HepG2 (cell line): ENCODE results near the gene ISG20. TPM values are rescaled to one million over a fixed set of nuclear protein-coding genes. Genes with fewer than 3 reads are reported as not detected.

Experiments
- ATAC-seq: fragments of 200-7000 bp; cut with Tn5 transposase; 3 replicates; pipeline ENCODE4 v1.9.1; 2020; ENCODE audit warnings: mild to moderate bottlenecking, moderate library complexity
- BruUV-seq: library from RNA; stranded (reverse); fragments of 400-500 nt; replicated peaks from 2 replicates; lab custom pipeline; 2021; lab: Mats Ljungman, UMichigan
- CTCF ChIA-PET: fragments of 300-600 bp; formaldehyde crosslinking; extraction: SDS; loops from one replicate; lab custom pipeline; 2021; ENCODE audit warnings: low total read pairs, inconsistent platforms, low intra/inter-chr PET ratio; lab: Yijun Ruan, JAX
- POLR2A ChIA-PET: fragments of 350-600 bp; sonication (Branson Sonifier 250); formaldehyde crosslinking; loops from one replicate; lab custom pipeline; 2020; ENCODE audit warnings: antibody characterized with exemption, inconsistent platforms; lab: Yijun Ruan, JAX
- DNase-seq: peaks from one replicate; pipeline ENCODE4 v3.0.0-alpha.2; 2015; ENCODE audit warnings: low spot score
- FAIRE-seq: peaks from 3 replicates; lab custom pipeline; 2011; peaks lifted over from hg19 to GRCh38; lab: Jason Lieb, UNC
- H2AFZ ChIP-seq: one replicate; pipeline ENCODE4 v1.6.1; 2011; ENCODE audit warnings: low read length, inconsistent platforms
- H3K27ac ChIP-seq: fragments of 300-600 bp; 3 replicates; pipeline ENCODE4 v1.8.0; 2011; ENCODE audit warnings: mixed run types, mild to moderate bottlenecking, mixed read lengths, low read length, inconsistent platforms; ENCODE audit not compliant: insufficient read depth; ENCODE audit errors: extremely low read length
- H3K27me3 ChIP-seq, 2 experiments: fragments of 200-600 bp in 1 of 2; 2 replicates in 1 of 2; 3 replicates in 1 of 2; pipeline versions ENCODE4 v1.6.0 to v1.8.0; 2011; ENCODE audit warnings: low read length in 2 of 2, mild to moderate bottlenecking in 2 of 2, moderate library complexity in 2 of 2, inconsistent platforms in 1 of 2; ENCODE audit not compliant: insufficient read depth in 2 of 2, control insufficient read depth in 1 of 2
- H3K36me3 ChIP-seq, 2 experiments: fragments of 200-600 bp in 1 of 2; replicated peaks in 1 of 2; 2 replicates in 1 of 2; 3 replicates in 1 of 2; pipeline versions ENCODE4 v1.5.1 to v1.8.0; 2011; ENCODE audit warnings: low read length in 2 of 2, inconsistent platforms in 1 of 2; ENCODE audit not compliant: insufficient read depth in 2 of 2, control insufficient read depth in 1 of 2
- H3K4me1 ChIP-seq: 2 replicates; pipeline ENCODE4 v1.5.1; 2012; ENCODE audit warnings: low read length, inconsistent platforms; ENCODE audit not compliant: insufficient read depth
- H3K4me2 ChIP-seq: 2 replicates; pipeline ENCODE4 v1.6.0; 2011; ENCODE audit warnings: low read depth, low read length, inconsistent platforms
- H3K4me3 ChIP-seq, 3 experiments: fragments of 200-600 bp in 1 of 3; sonication (generic), shearing (Covaris generic) in 1 of 3; replicated peaks in 1 of 3; 2 replicates each; pipeline ENCODE4 v1.5.1; 2011 to 2016; ENCODE audit warnings: low read length in 3 of 3, inconsistent platforms in 2 of 3, low read depth in 2 of 3, mild to moderate bottlenecking in 2 of 3, control low read depth in 1 of 3, mixed read lengths in 1 of 3; ENCODE audit not compliant: insufficient read depth in 1 of 3
- H3K79me2 ChIP-seq: one replicate; pipeline ENCODE4 v1.6.1; 2011; ENCODE audit warnings: low read length, inconsistent platforms; ENCODE audit not compliant: insufficient read depth
- H3K9ac ChIP-seq: 2 replicates; pipeline ENCODE4 v1.6.0; 2011; ENCODE audit warnings: mild to moderate bottlenecking, low read depth, low read length, inconsistent platforms; ENCODE audit not compliant: insufficient read depth
- H3K9me3 ChIP-seq: 2 replicates; pipeline ENCODE4 v1.5.1; 2012; ENCODE audit warnings: mild to moderate bottlenecking, low read length
- H4K20me1 ChIP-seq: 2 replicates; pipeline ENCODE4 v1.6.0; 2011; ENCODE audit warnings: inconsistent platforms, mild to moderate bottlenecking, low read length, moderate library complexity; ENCODE audit not compliant: insufficient read depth
- CREM ChIP-seq, 2 experiments: sonication (generic) in 1 of 2; formaldehyde crosslinking in 1 of 2; IDR thresholded peaks; 2 replicates each; pipeline versions ENCODE4 v1.4.0 to v1.6.1; 2016 to 2020; ENCODE audit warnings: antibody characterized with exemption in 1 of 2, mild to moderate bottlenecking in 1 of 2, missing genetic modification reagents in 1 of 2
- KIAA2018 ChIP-seq: sonication (generic); formaldehyde crosslinking; IDR thresholded peaks from 2 replicates; pipeline ENCODE4 v1.5.0; 2020; ENCODE audit warnings: mild to moderate bottlenecking, missing genetic modification reagents, borderline replicate concordance
- PITX1 ChIP-seq: sonication (generic); formaldehyde crosslinking; IDR thresholded peaks from 2 replicates; pipeline ENCODE4 v1.5.1; 2020; ENCODE audit warnings: mild to moderate bottlenecking, missing genetic modification reagents
- SKIL ChIP-seq: sonication (generic); formaldehyde crosslinking; IDR thresholded peaks from 2 replicates; pipeline ENCODE4 v1.8.0; 2022; ENCODE audit warnings: missing genetic modification reagents, mild to moderate bottlenecking, moderate library complexity, borderline replicate concordance
- SSRP1 ChIP-seq: IDR thresholded peaks from 2 replicates; pipeline ENCODE4 v1.6.1; 2016; ENCODE audit warnings: control low read depth
- ZFAT ChIP-seq: sonication (generic); formaldehyde crosslinking; conservative IDR thresholded peaks from 2 replicates; pipeline ENCODE4 v1.8.1; 2023; ENCODE audit warnings: missing genetic modification reagents, inconsistent platforms
- ZNF18 ChIP-seq: sonication (generic); formaldehyde crosslinking; IDR thresholded peaks from 2 replicates; pipeline ENCODE4 v1.8.0; 2022; ENCODE audit warnings: mild to moderate bottlenecking, missing genetic modification reagents; ENCODE audit not compliant: insufficient replicate concordance
- ZNF354B ChIP-seq: sonication (generic); formaldehyde crosslinking; IDR thresholded peaks from 2 replicates; pipeline ENCODE4 v1.8.0; 2022; ENCODE audit warnings: mild to moderate bottlenecking, missing genetic modification reagents
- ZNF816 ChIP-seq: sonication (generic); formaldehyde crosslinking; IDR thresholded peaks from 2 replicates; pipeline ENCODE4 v1.8.0; 2022; ENCODE audit warnings: missing genetic modification reagents, mild to moderate bottlenecking, borderline replicate concordance
- WGBS: methylation state at CpG from one replicate; pipeline ENCODE4 v1.1.6; 2017; ENCODE audit warnings: low lambda C conversion rate; 5-methylcytosine and 5-hydroxymethylcytosine counted together
- in situ Hi-C: cut with HindIII; loops from 2 replicates; pipeline ENCODE4 v1.10.0; 2017; ENCODE audit warnings: low pct_unique_long_range_greater_than_20kb; ENCODE audit not compliant: extremely low pct_ligation_motif_present
- intact Hi-C: fragments of 100-400 bp; cut with micrococcal nuclease; formaldehyde crosslinking; loops from one replicate; pipeline ENCODE4 v1.10.0; 2022; ENCODE audit not compliant: unreplicated experiment
- polyA plus RNA-seq, 8 experiments: library from polyadenylated mRNA; depleted of rRNA in 3 of 8; stranded (reverse) in 7 of 8; unstranded in 1 of 8; fragments of >200 nt; fragmentation: Illumina TruSeq in 4 of 8; extraction: Trizol in 4 of 8; gene quantifications; 2 replicates each; pipeline versions ENCODE4 v1.2.1 to v1.2.3, GENCODE V29; 2011 to 2016; ENCODE audit warnings: low read depth in 4 of 8, missing spikeins in 1 of 8, mixed read lengths in 1 of 8; ENCODE audit not compliant: insufficient read depth in 1 of 8
- total RNA-seq, 5 experiments: library from RNA; depleted of rRNA; stranded (reverse); fragments of >200 nt; fragmentation: Illumina TruSeq; extraction: Trizol; gene quantifications; 2 replicates each; pipeline ENCODE4 v1.2.3, GENCODE V29; 2016; ENCODE audit warnings: low read depth in 1 of 5

The ISG20 gene
- total and polyA plus RNA-seq, 2 of the 13 experiments (the other 11 are each of a cell fraction or from before 2014, with no cell fraction given): 6.3 to 31.5 TPM

- TF ChIP-seq CREM (IDR thresholded peaks at IDR 0.05) (no peak), CREM (CRISPR knock-in tag; IDR thresholded peaks at IDR 0.05) (no peak), ZNF816 (CRISPR knock-in tag) (0 out of 2 replicates have a peak, but pooled peaks have one; percentile 19), ZFAT (no peak), SSRP1 (CRISPR knock-in tag) (0 out of 2 replicates have a peak, but pooled peaks have one; percentile 49)
Measured at GRCh38 chr15:88637841-88638625, 783 bp upstream of the ISG20 start (continued).

GRCh38 chr15:88641959-88642452 is 3.2 kb downstream of the ISG20 start:
- WGBS: 94% methylated on average over 12 of the region's 12 CpGs
- TF ChIP-seq ZNF354B (CRISPR knock-in tag) (no peak), ZNF18 (CRISPR knock-in tag) (no peak), SKIL (CRISPR knock-in tag) (no peak), KIAA2018 (no peak), PITX1 (no peak)

More at GRCh38 chr15:88641959-88642452, 3.2 kb downstream of the ISG20 start:
- no peaks in the 10 kb centered on the region for H4K20me1 ChIP-seq
- intact Hi-C loops (no loop called here), in situ Hi-C loops (no loop called here)
- no peaks in the 10 kb centered on the region for H3K27me3 ChIP-seq
- DNase-seq (no peak), FAIRE-seq (no peak), ATAC-seq (no peak)
- H2AFZ ChIP-seq: no peak overlapping the region
- CTCF ChIA-PET: no interaction called here
- no peak overlapping the region for H3K27ac ChIP-seq
- peaks cover 31% of the 10 kb centered on the region for H3K4me1 ChIP-seq
- H3K9ac ChIP-seq: no peak overlapping the region
- no peaks in the 10 kb centered on the region for H3K79me2 ChIP-seq
- POLR2A ChIA-PET: no interaction called here
- no peaks in the 10 kb centered on the region for H3K36me3 ChIP-seq
- no TSS peak for BruUV-seq
- no peaks in the 10 kb centered on the region for H3K9me3 ChIP-seq
- no peak overlapping the region for H3K4me2 ChIP-seq
- no peak overlapping the region for H3K4me3 ChIP-seq
